ENCODE data around the gene SVBP.

Gene SVBP

GRCh38 chr1:42821690-42822089 lies 4.5 kb upstream of the SVBP start:
- Histone ChIP-seq H3K27ac (ENCODE audit: extremely low read depth, low read depth, low read length) (no peak overlapping the region), H3K4me1 (ENCODE audit: control insufficient read depth, insufficient read depth, low read length) (peaks cover 2% of the 10 kb centered on the region), H3K9me3 (ENCODE audit: control insufficient read depth, insufficient read depth, low read depth, low read length) (no peaks in the 10 kb centered on the region), H3K4me3 (ENCODE audit: low read depth, low read length) (no peak overlapping the region), H3K36me3 (ENCODE audit: control insufficient read depth in 2 of 2, insufficient read depth in 1 of 2, low read length in 2 of 2) (no peaks in the 10 kb centered on the region)
- CTCF ChIA-PET, result interaction anchor here (1.8 kb wide), 1 partner anchor 24 kb away, joined by 5 read pairs; the partner anchor contains the start of gene ZNF691
- TF ChIP-seq ZFP3 (tag by site-specific recombination; IDR thresholded peaks at IDR 0.05; ENCODE audit: low read depth) (no peak), WT1 (tag by site-specific recombination; IDR thresholded peaks at IDR 0.05) (no peak), ZNF701 (tag by site-specific recombination; IDR thresholded peaks at IDR 0.05) (no peak), ZNF121 (tag by site-specific recombination; IDR thresholded peaks at IDR 0.05) (peak; percentile 98), HOXD13 (CRISPR knock-in tag; IDR thresholded peaks at IDR 0.05; ENCODE audit: borderline replicate concordance) (no peak), ZNF24 (tag by site-specific recombination; IDR thresholded peaks at IDR 0.05) (no peak)
- POLR2A ChIA-PET, result interaction anchor here (1.8 kb wide), 1 partner anchor 25 kb away, joined by 6 read pairs; the partner anchor contains the start of gene ZNF691

- ChIA-PET POLR2A (interaction anchor here (1.1 kb wide), 1 partner anchor 25 kb away, joined by 5 read pairs; the partner anchor contains the start of gene ZNF691), CTCF (interaction anchor here (0.6 to 1.8 kb wide), 6 partner anchors 10 to 102 kb away, joined by 3 to 5 read pairs (median 4); partner anchors contain the start of gene ZNF691)
Measured at GRCh38 chr1:42820813-42821212, 3.6 kb upstream of the SVBP start.

GRCh38 chr1:42817976-42818375 lies 779 bp upstream of the SVBP start:
- Histone ChIP-seq H3K4me1 (ENCODE audit: control insufficient read depth, insufficient read depth, low read length) (peaks cover 2% of the 10 kb centered on the region), H3K9me3 (ENCODE audit: control insufficient read depth, insufficient read depth, low read depth, low read length) (no peaks in the 10 kb centered on the region), H3K27ac (ENCODE audit: extremely low read depth, low read depth, low read length) (no peak overlapping the region), H3K4me3 (ENCODE audit: low read depth, low read length) (no peak overlapping the region), H3K36me3 (ENCODE audit: control insufficient read depth in 2 of 2, insufficient read depth in 1 of 2, low read length in 2 of 2) (peaks cover 0 to 10% of the 10 kb centered on the region in 2 experiments; a peak in 1 of 3 replicates)
- TF ChIP-seq ZNF792 (tag by site-specific recombination; IDR thresholded peaks at IDR 0.05) (no peak), ZNF473 (tag by site-specific recombination; IDR thresholded peaks at IDR 0.05) (no peak), OSR2 (tag by site-specific recombination; IDR thresholded peaks at IDR 0.05) (no peak), ZNF114 (tag by site-specific recombination; IDR thresholded peaks at IDR 0.05) (no peak), TCF7L2 (IDR thresholded peaks at IDR 0.05; ENCODE audit: borderline replicate concordance, low read depth, low read length) (no peak), SCRT2 (tag by site-specific recombination; IDR thresholded peaks at IDR 0.05) (no peak), ZNF24 (tag by site-specific recombination; IDR thresholded peaks at IDR 0.05) (no peak), GLIS2 (tag by site-specific recombination; IDR thresholded peaks at IDR 0.05) (no peak), ZFP41 (tag by site-specific recombination; IDR thresholded peaks at IDR 0.05; ENCODE audit: borderline replicate concordance) (no peak), ZNF645 (tag by site-specific recombination; IDR thresholded peaks at IDR 0.05) (no peak), ZNF639 (tag by site-specific recombination; IDR thresholded peaks at IDR 0.05) (no peak), ZNF48 (tag by site-specific recombination; IDR thresholded peaks at IDR 0.05) (no peak), HOXA7 (CRISPR knock-in tag; IDR thresholded peaks at IDR 0.05; ENCODE audit: borderline replicate concordance) (no peak)
- CTCF ChIA-PET, result interaction anchor here (0.6 kb wide), 1 partner anchor 66 kb away, joined by 4 read pairs; no protein-coding TSS in a partner anchor
- POLR2A ChIA-PET, result interaction anchor here (0.6 to 2.8 kb wide), 3 partner anchors 28 to 353 kb away, joined by 3 to 25 read pairs (median 18); partner anchors contain the start of genes C1orf50, P3H1 and ZNF691

More at GRCh38 chr1:42820813-42821212, 3.6 kb upstream of the SVBP start:
- Histone ChIP-seq H3K4me3 (ENCODE audit: low read depth, low read length) (no peak overlapping the region), H3K4me1 (ENCODE audit: control insufficient read depth, insufficient read depth, low read length) (peaks cover 2% of the 10 kb centered on the region), H3K9me3 (ENCODE audit: control insufficient read depth, insufficient read depth, low read depth, low read length) (no peaks in the 10 kb centered on the region), H3K27ac (ENCODE audit: extremely low read depth, low read depth, low read length) (no peak overlapping the region), H3K36me3 (ENCODE audit: control insufficient read depth in 2 of 2, insufficient read depth in 1 of 2, low read length in 2 of 2) (peaks cover 0 to 3% of the 10 kb centered on the region in 2 experiments; a peak in 1 of 3 replicates)
- TF ChIP-seq ZNF175 (tag by site-specific recombination; IDR thresholded peaks at IDR 0.05) (no peak), TRIM28 (IDR thresholded peaks at IDR 0.05; ENCODE audit: borderline replicate concordance, low read length) (0 out of 2 replicates have a peak, but pooled peaks have one; percentile 27)
